ENCODE data around the gene STIM1.
A peak's percentile ranks its signal among the peaks of the same experiment; 100 is the strongest.
"Not testable (repeated sequence)": the region's sequence is repeated elsewhere in the genome, so short reads cannot be mapped to it uniquely, and the experiment has no call there.

STIM1 gene

GRCh38 chr11:4084406-4085125 lies 229.1 kb downstream of the STIM1 start:
- no peak for DNase-seq

- no peak for DNase-seq
These were observed 230.1 kb downstream of the STIM1 start for GRCh38 chr11:4085575-4085974.

DNA sequence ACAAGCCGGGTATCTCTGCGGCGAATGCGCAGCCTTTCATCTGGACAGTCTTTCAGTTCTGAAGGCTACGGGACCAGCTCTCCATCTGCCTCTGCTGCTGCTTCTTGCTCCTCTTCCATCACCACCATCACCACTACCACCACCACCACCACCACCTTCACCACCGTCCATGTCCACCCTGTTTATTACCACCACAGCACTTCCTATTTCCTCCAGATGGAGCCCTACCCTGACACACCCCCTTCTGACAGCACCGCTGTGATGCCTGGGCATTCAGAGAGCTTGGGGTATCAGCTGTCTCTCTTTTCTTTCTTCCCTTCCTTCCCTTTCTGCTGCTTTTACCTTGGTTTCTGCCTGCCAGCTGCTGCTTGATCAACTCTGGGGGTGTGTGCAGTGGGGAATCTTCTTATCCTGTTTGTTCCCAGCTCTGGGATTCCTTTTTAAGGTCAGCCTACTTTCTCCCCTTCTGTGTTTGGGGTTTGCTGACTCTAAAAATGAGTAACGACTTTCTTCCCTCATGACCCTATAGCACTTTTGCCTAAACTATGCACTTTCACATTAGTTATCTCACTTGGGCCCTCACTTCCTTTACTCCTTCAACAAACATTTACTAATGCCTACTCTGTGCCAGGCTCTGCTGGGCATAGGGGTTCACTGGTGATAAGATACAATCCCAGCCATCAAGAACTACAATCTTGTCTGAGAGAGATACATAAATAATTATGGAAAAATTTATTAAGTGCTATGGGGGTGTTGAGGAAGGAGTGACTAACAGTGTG lies 231.3 kb downstream of the STIM1 start:
- DNase-seq = no peak

DNA sequence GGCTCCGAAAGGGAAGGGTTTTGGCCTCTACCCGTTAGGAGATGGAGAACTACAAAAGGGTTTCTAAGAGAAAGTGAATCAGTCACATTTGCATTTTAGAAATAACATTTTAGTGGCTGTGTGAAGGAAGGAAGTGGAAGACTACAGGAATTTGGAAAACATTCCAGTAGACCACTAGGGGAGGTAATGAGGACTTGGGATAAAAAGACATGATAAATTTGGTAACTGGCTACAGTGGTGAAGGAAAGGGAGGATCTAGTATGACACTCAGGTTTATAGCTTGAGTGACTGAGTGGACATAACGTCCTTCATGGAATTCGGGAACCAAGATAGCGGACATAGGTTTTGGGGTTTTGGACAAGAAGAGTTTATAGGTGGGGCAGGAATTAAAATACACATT lies 232.1 kb downstream of the STIM1 start:
- no peak for DNase-seq

DNA sequence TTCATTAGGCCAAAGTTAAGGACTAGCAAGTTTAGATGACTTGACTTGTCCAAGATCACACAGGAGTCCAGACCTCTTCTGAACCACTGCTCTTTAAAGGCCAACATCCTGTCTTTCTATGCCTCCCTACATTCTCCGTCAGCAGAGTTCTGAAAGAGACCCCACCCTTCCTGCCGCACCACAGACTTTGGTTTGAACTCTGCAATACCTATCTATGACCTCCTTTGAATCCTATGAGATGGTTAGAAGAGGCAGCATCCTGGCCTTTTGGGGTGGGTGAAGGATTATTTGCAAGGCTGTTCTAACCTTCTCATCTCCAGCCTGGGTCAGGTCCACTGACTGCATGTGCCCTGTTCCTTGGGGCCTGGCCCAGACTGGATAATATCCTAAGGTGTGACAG lies 234.8 kb downstream of the STIM1 start:
- DNase-seq = no peak

- DNase-seq = no peak
These were observed 236.6 kb downstream of the STIM1 start for GRCh38 chr11:4092026-4092425.

DNA sequence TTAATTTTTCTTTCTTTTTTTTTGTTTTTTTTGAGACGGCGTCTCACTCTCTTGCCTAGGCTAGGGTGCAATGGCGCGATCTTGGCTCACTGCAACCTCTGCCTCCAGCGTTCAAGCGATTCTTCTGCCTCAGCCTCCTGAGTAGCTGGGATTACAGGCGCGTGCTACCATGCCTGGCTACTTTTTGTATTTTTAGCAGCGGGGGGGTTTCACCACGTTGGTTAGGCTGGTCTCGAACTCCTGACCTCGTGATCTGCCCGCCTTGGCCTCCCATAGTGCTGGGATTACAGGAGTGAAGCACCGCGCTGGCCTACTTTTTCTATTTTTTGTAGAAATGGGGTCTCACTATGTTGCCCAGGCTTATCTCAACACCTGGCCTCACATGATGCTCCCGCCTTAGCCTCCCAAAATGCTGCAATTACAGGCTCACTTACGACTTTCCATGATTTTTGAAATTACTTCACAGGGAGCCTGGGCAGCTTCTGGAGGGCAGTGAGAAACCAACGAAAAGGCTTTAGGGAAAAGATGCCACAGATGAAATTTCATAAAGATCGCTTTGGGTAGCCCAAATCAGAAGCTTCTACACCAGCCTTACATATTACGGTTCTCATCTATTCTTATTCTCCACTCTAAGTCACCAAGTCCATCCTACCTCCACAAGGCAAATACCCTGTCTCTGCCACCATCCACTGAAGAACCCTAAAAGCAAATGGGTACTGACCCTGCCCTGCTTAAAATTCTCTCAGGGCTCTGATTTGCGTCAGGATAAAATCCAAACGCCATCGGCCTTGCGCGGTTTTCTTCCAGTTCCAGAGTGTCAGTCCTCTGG lies 238.3 kb downstream of the STIM1 start:
- DNase-seq = no peak

- DNase-seq = peak; percentile 99
These were observed 239.2 kb downstream of the STIM1 start, which contains the start of gene RRM1 for GRCh38 chr11:4094348-4095291. TSS of gene RRM1 (plus strand) at chr11:4094799. CDS start at chr11:4095013, 214 bp downstream.

- DNase-seq = peak; percentile 19
These were observed 240.2 kb downstream of the STIM1 start for GRCh38 chr11:4095509-4096230.

DNA sequence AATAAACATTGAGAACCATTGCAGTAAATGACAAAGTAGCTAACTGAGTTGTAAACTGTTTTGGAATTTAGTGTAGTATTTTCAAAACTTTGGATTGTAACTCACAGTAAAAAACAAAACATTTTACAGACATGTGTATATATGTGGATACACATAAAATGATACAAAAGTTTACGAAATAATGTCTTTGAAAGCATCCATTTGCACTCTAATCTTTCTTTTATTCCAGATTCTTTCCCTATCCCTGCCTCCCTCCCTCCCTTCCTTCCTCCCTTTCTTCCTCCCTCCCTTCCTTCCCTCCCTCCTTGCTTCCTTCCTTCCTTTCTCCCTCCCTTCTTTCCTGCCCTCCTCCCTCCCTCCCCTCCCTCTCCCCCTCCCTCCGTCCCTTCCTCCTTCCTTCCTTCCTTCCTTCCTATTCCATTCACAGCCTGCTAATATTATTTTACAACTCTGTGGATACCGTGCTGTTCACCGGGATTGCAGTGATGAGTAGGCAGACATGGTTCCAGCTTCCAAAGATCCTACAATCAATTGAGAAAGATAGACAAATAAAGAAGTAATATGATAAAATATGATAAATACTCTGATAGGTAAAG lies 242.7 kb downstream of the STIM1 start:
- no peak for DNase-seq

- DNase-seq = no peak
These were observed 247.2 kb downstream of the STIM1 start for GRCh38 chr11:4102711-4103110.

DNA sequence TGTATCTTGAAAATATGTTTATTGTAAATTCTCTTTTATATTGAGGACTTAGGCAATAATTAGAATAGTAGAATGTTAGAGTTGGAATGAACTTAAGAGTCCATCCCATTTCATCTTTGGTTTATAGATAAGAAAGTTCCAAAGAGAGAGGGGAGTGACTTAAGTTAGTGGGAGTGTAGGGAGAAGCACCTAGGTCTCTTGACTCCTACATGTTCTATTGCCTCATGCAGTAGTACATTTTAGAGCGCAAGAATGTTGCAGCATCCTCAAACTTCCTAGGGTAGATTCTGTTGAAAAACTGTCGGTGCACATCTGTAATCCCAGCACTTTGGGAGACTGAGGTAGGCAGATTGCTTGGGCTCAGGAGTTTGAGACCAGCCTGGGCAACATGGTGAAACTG lies 247.8 kb downstream of the STIM1 start:
- no peak for DNase-seq

GRCh38 chr11:4105916-4106315 lies 250.5 kb downstream of the STIM1 start:
- DNase-seq = no peak

DNA sequence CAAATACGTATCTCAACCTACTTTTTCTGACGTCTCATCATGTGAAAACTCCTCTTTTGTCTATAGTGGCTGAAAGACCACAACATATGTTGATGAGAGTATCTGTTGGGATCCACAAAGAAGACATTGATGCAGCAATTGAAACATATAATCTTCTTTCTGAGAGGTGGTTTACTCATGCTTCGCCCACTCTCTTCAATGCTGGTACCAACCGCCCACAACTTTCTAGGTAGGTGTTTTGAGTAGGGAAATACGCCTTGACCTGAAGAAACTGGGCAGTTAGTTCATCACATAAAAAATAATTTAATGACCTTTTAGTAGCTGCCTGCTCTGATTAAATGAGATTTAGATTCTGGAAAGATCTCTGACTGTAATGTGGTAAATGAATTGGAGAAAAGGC lies 256.4 kb downstream of the STIM1 start:
- no peak for DNase-seq

DNA sequence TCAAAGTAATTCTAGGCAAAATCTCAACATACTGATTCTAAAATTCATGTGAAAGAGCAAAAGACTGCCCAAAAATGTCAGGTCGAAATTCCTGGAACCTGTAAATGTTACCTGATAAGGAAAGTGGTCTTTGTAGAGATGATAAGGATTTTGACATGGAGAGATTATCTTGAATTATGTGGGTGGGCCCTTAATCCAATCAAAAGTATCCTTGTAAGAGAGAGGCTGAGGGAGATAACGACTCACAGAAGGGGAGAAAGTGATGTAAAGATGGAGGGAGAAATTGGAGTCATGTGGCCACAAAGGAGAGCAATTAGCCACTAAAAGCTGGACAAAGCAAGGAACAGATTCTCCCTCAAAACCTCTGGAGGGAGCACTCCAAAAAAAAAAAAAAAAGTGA lies 259.7 kb downstream of the STIM1 start:
- DNase-seq = no peak

DNA sequence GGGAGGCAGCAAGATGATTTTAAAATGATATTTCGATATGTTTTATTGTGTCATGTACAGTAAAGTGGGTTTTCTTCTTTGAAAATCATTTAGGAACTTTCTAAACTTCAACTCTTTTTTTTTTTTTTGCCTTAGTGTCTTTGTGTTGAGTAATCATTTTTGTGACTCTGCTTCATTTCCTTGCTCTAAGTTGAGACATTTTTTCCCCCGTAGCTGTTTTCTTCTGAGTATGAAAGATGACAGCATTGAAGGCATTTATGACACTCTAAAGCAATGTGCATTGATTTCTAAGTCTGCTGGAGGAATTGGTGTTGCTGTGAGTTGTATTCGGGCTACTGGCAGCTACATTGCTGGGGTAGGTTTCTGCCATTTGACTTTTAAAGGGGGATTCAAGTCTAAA lies 262.6 kb downstream of the STIM1 start:
- no peak for DNase-seq

DNA sequence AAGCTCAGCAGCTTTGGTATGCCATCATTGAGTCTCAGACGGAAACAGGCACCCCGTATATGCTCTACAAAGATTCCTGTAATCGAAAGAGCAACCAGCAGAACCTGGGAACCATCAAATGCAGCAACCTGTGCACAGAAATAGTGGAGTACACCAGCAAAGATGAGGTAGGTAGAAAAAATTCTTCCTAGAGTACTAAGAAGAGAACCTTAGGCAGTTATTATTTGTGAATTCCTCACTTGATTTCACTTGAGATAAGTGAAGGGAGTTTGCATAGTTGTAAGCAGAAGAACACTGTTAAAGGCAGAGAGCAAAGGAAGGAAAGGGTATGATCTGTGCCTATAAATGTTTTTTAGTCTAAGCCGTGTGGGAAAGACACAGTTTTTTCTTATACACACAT lies 267.8 kb downstream of the STIM1 start:
- no peak for DNase-seq

DNA sequence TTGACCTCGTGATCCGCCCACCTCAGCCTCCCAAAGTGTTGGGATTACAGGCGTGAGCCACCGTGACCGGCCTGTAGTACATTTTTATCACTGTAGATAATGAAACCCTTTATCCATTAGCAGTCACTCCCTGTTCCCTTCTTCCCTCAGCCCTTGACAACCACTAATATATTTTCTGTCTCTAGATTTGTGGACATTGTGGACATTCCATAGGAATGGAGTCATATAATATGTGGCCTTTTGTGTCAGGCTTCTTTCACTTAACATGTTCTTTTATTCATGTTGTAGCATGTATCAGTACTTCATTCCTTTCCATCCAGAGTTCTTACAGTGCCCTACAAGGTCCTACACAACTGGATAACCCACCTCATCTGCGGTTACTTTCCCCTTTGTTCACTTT lies 269.7 kb downstream of the STIM1 start:
- DNase-seq = no peak

DNA sequence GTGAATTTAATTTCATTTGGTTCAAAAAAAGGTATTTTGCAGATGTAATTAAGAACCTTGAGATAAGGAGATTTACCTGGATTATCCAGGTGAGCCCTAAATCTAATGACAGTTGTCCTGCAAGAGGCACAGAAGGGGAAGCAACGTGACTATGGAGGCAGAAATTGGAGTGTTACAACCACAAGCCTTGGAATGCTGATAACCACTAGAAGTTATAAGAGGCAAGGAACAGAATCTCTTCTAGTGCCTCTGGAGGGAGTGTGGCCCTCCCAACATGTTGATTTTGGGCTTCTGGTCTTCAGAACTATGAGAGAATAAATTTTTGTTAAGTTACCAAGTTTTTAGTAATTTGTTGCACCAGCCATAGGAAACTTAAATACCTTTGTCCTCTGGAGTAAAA lies 271.9 kb downstream of the STIM1 start:
- no peak for DNase-seq

GRCh38 chr11:4130219-4130618 lies 274.8 kb downstream of the STIM1 start:
- not testable (repeated sequence) for DNase-seq

- DNase-seq = no peak
These were observed 279.3 kb downstream of the STIM1 start for GRCh38 chr11:4134806-4135205.
